ENCODE results near the gene ABCC3.
"Not testable (repeated sequence)": the region's sequence is repeated elsewhere in the genome, so short reads cannot be mapped to it uniquely, and the experiment has no call there.

Gene ABCC3

DNA sequence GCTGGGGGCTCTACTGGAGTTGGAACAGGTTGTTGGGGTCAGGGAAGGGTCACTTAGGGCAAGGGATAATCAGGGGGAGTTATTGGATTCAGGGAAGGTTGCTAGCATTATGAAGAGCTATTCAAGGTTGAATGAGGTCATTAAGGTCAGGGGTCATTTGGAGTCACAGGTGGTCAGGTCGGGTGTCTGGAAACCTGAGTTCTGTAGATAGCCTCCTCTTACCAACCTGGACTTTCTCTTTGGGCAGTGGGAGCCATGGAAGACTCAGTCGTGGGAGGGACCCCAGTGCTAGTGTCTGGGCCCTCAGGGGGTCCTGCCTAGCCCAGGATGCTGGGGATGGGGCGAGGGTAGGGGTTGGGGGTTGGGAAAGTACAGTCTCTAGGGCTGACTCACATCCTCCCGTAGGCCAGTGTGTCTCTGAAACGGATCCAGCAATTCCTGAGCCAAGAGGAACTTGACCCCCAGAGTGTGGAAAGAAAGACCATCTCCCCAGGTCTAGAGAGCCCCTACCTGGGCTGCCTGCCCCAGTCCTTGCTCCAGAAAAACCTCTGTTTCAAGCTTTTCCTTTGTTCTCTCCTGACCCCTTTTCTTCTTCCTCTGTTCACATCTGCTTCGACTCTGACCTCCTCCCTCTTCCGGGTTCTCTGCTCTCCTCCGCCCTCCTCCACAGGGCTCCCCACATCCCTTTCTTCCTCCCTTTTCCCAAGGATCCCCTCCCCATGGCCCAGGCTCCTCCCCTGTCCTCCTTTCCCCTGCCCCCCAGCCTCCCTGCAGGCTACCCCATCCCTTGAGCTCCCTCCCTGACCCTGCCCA, 33.5 kb downstream of the ABCC3 start:
- DNase-seq = no peak

DNA sequence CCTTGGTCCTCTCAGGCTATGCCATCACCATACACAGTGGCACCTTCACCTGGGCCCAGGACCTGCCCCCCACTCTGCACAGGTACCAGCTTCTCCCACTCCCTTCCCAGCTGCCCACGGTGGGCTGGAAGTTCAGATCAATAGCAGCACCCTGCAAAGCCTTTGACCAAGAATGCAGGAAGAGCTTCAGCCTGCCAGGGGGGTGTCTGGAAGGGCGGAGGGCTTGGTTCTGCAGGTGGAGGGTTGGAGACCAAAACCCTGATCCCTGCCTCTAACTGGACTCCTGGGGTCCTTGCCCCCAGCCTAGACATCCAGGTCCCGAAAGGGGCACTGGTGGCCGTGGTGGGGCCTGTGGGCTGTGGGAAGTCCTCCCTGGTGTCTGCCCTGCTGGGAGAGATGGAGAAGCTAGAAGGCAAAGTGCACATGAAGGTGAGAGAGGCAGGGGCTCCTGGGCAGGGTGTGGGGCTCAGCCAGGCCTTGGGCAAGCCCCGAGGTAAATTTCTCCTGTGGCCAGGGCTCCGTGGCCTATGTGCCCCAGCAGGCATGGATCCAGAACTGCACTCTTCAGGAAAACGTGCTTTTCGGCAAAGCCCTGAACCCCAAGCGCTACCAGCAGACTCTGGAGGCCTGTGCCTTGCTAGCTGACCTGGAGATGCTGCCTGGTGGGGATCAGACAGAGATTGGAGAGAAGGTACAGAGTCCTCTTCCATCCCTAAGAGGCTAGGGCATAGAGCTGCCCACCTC, 34.3 kb downstream of the ABCC3 start:
- no peak for DNase-seq

DNA sequence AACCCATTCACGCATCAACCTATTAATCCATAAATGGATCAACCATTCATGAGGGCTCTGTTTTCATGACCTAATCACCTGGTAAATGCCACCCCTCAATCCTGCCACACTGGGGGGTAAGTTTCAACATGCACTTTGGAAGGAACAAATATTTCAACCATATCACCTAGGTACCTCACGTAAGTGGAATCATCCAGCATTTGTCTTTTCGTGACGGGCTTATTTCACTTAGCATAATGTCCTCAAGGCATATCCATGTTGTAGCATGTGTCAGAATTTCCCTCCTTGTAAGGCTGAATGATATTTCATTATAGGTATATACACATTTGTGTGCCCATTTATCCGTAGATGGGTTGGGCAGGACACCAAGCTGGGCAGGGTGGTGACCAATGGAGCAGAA, 37.4 kb downstream of the ABCC3 start:
- DNase-seq = no peak

DNA sequence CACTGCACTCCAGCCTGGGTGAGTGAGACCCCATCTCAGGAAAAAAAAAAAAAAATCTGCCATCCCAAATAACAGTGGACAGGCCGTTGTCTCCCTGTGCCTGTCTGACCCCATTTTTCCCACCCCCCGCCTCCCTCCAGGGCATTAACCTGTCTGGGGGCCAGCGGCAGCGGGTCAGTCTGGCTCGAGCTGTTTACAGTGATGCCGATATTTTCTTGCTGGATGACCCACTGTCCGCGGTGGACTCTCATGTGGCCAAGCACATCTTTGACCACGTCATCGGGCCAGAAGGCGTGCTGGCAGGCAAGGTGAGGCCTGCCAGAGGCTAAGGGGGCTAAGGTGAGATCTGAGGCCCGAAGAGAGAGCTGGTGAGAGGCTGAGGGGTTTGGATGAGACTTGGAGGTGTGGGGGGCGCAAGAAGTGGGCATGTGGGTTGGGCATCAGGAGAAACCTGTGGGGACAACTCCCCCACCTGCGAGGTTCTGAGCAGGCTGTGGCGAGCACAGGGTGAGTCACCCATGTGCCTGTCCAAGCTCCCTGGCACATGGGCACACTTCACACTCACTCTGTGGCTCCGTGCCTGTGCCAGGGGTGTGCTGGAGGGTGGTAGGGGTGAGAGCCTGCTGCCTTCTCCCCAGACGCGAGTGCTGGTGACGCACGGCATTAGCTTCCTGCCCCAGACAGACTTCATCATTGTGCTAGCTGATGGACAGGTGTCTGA, 38.3 kb downstream of the ABCC3 start:
- DNase-seq = no peak

DNA sequence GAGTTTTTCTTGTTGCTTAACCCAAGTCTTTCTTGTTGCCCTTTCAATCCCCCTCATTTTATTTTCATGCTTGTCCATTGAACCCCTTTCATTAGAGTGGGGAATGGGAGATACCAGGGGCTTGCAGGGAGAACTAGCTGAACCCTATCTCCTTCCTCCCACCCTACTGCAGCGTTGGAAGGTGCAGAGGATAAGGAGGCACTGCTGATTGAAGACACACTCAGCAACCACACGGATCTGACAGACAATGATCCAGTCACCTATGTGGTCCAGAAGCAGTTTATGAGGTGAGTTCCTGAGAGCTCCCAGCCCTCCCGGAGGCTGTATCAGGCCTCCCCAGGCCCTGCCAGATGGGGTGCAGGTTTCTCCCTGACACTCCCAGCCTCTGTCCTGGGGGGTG, 40.5 kb downstream of the ABCC3 start:
- DNase-seq = no peak

GRCh38 chr17:50675627-50676026, 40.9 kb downstream of the ABCC3 start:
- no peak for DNase-seq

GRCh38 chr17:50676065-50676975, 41.6 kb downstream of the ABCC3 start:
- DNase-seq = no peak

GRCh38 chr17:50677851-50678375, 43.2 kb downstream of the ABCC3 start:
- no peak for DNase-seq

GRCh38 chr17:50679008-50679544, 44.4 kb downstream of the ABCC3 start:
- DNase-seq = no peak

DNA sequence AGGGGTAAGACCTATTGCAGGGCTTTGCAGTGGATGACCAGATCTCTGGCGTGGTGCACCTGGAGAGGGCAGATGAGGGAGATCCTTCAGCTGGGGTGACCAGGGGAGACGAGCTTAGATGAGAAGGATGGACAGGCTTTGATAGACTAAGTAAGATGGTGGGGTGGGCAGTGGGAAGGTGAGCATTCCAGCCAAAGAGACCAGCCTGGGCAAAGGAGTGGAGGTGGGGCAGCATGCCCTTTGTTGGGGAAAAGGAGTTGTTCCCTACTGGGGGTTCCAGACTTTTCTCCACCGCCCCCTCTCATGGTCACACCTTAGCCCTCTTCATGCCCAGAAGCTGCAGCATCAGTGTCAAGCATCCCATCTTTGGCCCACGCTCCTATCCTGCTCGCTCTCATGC, 45.4 kb downstream of the ABCC3 start:
- DNase-seq = no peak

GRCh38 chr17:50680543-50681262, 46.0 kb downstream of the ABCC3 start:
- DNase-seq = not testable (repeated sequence)

GRCh38 chr17:50681263-50682200, 46.9 kb downstream of the ABCC3 start:
- no peak for DNase-seq

- DNase-seq = no peak
Observed at GRCh38 chr17:50682441-50682840, 47.8 kb downstream of the ABCC3 start.

- no peak for DNase-seq
Observed at GRCh38 chr17:50682938-50683337, 48.3 kb downstream of the ABCC3 start.

GRCh38 chr17:50683434-50684287, 49.0 kb downstream of the ABCC3 start:
- no peak for DNase-seq

DNA sequence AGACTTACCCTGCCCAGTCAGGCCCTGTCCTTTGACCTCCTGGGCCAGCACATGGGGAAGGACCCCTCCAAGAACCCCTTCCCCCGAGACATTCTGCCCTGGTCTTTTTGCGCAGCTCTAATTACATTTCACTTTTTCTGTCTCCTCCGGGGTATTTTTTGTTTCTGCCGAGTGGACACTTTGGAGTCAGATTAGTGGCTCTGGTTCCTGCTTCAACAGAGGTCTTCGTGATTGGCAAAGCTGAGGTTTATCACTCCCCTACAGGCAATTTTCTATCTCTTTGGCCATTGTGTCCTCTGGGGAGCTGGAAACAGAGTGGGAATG, 49.6 kb downstream of the ABCC3 start:
- no peak for DNase-seq

DNA sequence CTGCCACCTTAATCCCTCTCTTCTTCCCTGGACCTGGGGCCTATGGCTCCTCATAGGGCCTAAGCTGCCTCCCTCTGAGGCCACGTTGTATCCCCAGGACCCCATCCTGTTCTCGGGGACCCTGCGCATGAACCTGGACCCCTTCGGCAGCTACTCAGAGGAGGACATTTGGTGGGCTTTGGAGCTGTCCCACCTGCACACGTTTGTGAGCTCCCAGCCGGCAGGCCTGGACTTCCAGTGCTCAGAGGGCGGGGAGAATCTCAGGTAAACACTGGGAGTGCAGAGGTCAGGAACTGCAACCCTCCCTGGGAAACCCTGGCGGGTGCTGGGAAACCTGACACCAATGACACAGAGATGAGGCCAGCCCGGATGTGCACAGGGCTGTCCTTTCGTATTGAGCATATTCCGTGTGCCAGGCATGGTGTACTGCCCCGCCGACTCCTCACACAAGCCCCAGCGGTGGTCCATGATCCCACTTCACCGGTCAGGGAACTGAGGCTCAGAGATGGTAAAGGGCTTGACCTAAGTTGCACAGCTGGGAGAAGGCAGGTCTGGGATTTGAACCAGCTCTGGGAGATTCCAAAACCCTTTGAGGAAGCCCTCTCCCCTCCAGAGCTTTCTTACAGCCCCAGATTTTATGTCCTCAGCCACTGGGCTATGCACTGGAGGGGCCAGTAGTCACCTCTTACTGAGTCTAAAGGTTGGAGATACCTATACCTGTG, 50.1 kb downstream of the ABCC3 start:
- no peak for DNase-seq

DNA sequence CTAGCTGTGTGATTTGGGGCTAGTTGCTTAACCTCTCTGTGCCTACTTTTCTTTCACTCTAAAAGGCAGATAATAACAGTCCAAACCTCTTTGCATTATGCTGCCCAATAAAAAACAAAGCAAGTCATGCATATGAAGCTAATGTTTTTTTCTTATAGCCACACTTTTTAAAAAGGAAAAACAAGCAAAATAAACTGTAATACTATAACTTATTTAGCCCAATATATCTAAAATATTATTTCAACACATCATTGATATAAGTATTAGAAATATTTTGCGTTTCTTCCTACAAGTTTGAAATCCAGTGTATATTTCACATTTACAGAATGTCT, 50.6 kb downstream of the ABCC3 start:
- DNase-seq = no peak
